ENCODE results near the gene LHX1. TPM values are rescaled to one million over a fixed set of nuclear protein-coding genes. Genes with fewer than 3 reads are reported as not detected.

The LHX1 gene
- polyA plus RNA-seq, 1 donor from 2014 or later = 2.5 TPM

DNA sequence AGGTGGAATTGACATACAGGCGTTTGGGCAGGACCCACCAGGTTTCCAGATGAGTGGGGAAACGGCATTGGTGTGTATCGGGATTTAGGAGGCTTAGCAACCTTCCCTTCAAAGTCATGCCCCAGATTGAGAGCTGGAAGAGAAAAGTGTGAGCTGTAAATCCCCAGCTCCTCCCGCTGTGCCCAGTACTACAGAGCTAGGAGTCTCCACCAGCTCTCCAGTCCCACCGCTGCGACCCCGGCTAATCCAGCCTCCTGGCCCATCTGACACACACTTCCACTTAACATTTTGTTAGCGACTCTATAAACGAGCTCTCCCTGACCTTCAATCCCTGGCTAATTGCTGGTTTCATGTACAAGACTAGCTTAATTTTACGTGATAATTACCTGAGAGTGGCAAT is 29.9 kb upstream of the LHX1 start:
- Histone ChIP-seq H3K79me2 (replicated peaks; ENCODE audit: insufficient read depth, low read length) (no peaks in the 10 kb centered on the region), H2AFZ (ENCODE audit: low read depth, low read length) (no peak overlapping the region), H3K27me3 (ENCODE audit: insufficient read depth, low read depth, low read length) (peaks cover 3% of the 10 kb centered on the region), H3K9me2 (ENCODE audit: insufficient read depth, low read length) (no peaks in the 10 kb centered on the region), H4K20me1 (ENCODE audit: insufficient read depth) (no peaks in the 10 kb centered on the region), H3K9ac (ENCODE audit: low read length) (no peak overlapping the region), H3K9me3 (ENCODE audit: low read length) (no peaks in the 10 kb centered on the region), H3K27ac (ENCODE audit: low read length) (no peak overlapping the region), H3K4me2 (ENCODE audit: low read length) (no peak overlapping the region), H3K36me3 (ENCODE audit: insufficient read depth, low read length) (no peaks in the 10 kb centered on the region), H3K4me3 (ENCODE audit: low read length) (no peak overlapping the region), H3F3A (ENCODE audit: insufficient read depth, low read length, poor library complexity, severe bottlenecking) (no peaks in the 10 kb centered on the region)
- no peak for TF ChIP-seq RAD21 (conservative IDR thresholded peaks at IDR 0.05)
- no peak for TF ChIP-seq EP300 (conservative IDR thresholded peaks at IDR 0.05; ENCODE audit: poor library complexity, severe bottlenecking)
- TF ChIP-seq TAF1 (IDR thresholded peaks at IDR 0.05; ENCODE audit: low read depth) = no peak
- TF ChIP-seq MXI1 (conservative IDR thresholded peaks at IDR 0.05; ENCODE audit: poor library complexity, severe bottlenecking) = no peak
- no peak for TF ChIP-seq EZH2 (IDR thresholded peaks at IDR 0.05; ENCODE audit: borderline replicate concordance, insufficient read depth, low read length, poor library complexity, severe bottlenecking)
- TF ChIP-seq, protein P1, sequence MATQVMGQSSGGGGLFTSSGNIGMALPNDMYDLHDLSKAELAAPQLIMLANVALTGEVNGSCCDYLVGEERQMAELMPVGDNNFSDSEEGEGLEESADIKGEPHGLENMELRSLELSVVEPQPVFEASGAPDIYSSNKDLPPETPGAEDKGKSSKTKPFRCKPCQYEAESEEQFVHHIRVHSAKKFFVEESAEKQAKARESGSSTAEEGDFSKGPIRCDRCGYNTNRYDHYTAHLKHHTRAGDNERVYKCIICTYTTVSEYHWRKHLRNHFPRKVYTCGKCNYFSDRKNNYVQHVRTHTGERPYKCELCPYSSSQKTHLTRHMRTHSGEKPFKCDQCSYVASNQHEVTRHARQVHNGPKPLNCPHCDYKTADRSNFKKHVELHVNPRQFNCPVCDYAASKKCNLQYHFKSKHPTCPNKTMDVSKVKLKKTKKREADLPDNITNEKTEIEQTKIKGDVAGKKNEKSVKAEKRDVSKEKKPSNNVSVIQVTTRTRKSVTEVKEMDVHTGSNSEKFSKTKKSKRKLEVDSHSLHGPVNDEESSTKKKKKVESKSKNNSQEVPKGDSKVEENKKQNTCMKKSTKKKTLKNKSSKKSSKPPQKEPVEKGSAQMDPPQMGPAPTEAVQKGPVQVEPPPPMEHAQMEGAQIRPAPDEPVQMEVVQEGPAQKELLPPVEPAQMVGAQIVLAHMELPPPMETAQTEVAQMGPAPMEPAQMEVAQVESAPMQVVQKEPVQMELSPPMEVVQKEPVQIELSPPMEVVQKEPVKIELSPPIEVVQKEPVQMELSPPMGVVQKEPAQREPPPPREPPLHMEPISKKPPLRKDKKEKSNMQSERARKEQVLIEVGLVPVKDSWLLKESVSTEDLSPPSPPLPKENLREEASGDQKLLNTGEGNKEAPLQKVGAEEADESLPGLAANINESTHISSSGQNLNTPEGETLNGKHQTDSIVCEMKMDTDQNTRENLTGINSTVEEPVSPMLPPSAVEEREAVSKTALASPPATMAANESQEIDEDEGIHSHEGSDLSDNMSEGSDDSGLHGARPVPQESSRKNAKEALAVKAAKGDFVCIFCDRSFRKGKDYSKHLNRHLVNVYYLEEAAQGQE (IDR thresholded peaks at IDR 0.05; ENCODE audit: borderline replicate concordance) = no peak
- TF ChIP-seq POLR2AphosphoS5 (IDR thresholded peaks at IDR 0.05) = no peak
- TF ChIP-seq, protein P2, sequence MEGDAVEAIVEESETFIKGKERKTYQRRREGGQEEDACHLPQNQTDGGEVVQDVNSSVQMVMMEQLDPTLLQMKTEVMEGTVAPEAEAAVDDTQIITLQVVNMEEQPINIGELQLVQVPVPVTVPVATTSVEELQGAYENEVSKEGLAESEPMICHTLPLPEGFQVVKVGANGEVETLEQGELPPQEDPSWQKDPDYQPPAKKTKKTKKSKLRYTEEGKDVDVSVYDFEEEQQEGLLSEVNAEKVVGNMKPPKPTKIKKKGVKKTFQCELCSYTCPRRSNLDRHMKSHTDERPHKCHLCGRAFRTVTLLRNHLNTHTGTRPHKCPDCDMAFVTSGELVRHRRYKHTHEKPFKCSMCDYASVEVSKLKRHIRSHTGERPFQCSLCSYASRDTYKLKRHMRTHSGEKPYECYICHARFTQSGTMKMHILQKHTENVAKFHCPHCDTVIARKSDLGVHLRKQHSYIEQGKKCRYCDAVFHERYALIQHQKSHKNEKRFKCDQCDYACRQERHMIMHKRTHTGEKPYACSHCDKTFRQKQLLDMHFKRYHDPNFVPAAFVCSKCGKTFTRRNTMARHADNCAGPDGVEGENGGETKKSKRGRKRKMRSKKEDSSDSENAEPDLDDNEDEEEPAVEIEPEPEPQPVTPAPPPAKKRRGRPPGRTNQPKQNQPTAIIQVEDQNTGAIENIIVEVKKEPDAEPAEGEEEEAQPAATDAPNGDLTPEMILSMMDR (IDR thresholded peaks at IDR 0.05; ENCODE audit: poor library complexity, severe bottlenecking) = no peak
- no peak for TF ChIP-seq SMC3 (conservative IDR thresholded peaks at IDR 0.05; ENCODE audit: poor library complexity)

DNA sequence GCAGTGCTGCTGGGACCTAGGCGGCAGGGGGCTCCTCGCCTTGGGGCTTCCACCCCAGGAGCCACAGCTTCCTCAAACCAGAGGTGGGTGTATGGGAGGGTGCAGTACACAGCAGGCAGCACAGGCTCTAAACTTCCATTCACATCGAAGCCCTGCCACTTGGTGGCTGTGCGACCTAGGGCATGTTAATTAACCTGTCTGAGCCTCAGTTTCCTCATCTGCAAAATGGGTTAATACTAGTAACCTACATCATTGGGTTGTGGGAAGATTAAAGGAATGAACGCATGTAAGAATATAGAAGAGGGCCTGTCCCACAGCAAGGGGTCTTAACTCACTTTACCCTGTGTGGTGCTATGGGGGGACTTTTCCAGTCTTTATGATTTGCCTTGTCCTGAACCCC is 26.8 kb upstream of the LHX1 start:
- Histone ChIP-seq H3K9me3 (ENCODE audit: low read length) (no peaks in the 10 kb centered on the region), H3K27me3 (ENCODE audit: insufficient read depth, low read depth, low read length) (peaks cover 3% of the 10 kb centered on the region), H3K79me2 (replicated peaks; ENCODE audit: insufficient read depth, low read length) (no peaks in the 10 kb centered on the region), H3K9ac (ENCODE audit: low read length) (no peak overlapping the region), H3K9me2 (ENCODE audit: insufficient read depth, low read length) (no peaks in the 10 kb centered on the region), H3K4me3 (ENCODE audit: low read length) (no peak overlapping the region), H4K20me1 (ENCODE audit: insufficient read depth) (no peaks in the 10 kb centered on the region), H3K4me2 (ENCODE audit: low read length) (no peak overlapping the region), H3F3A (ENCODE audit: insufficient read depth, low read length, poor library complexity, severe bottlenecking) (no peaks in the 10 kb centered on the region), H3K36me3 (ENCODE audit: insufficient read depth, low read length) (no peaks in the 10 kb centered on the region), H3K27ac (ENCODE audit: low read length) (no peak overlapping the region), H2AFZ (ENCODE audit: low read depth, low read length) (no peak overlapping the region)
- TF ChIP-seq MXI1 (conservative IDR thresholded peaks at IDR 0.05; ENCODE audit: poor library complexity, severe bottlenecking) (no peak), EP300 (conservative IDR thresholded peaks at IDR 0.05; ENCODE audit: poor library complexity, severe bottlenecking) (no peak), POLR2AphosphoS5 (IDR thresholded peaks at IDR 0.05) (no peak), RAD21 (conservative IDR thresholded peaks at IDR 0.05) (no peak), TAF1 (IDR thresholded peaks at IDR 0.05; ENCODE audit: low read depth) (no peak), SMC3 (conservative IDR thresholded peaks at IDR 0.05; ENCODE audit: poor library complexity) (no peak), EZH2 (IDR thresholded peaks at IDR 0.05; ENCODE audit: borderline replicate concordance, insufficient read depth, low read length, poor library complexity, severe bottlenecking) (no peak)
- TF ChIP-seq, protein P2 (IDR thresholded peaks at IDR 0.05; ENCODE audit: poor library complexity, severe bottlenecking) = no peak
- TF ChIP-seq, protein P1 (IDR thresholded peaks at IDR 0.05; ENCODE audit: borderline replicate concordance) = no peak
